ENCODE data around the gene ATP2A1.
"Not testable (repeated sequence)": the region's sequence is repeated elsewhere in the genome, so short reads cannot be mapped to it uniquely, and the experiment has no call there.

Gene ATP2A1

DNA sequence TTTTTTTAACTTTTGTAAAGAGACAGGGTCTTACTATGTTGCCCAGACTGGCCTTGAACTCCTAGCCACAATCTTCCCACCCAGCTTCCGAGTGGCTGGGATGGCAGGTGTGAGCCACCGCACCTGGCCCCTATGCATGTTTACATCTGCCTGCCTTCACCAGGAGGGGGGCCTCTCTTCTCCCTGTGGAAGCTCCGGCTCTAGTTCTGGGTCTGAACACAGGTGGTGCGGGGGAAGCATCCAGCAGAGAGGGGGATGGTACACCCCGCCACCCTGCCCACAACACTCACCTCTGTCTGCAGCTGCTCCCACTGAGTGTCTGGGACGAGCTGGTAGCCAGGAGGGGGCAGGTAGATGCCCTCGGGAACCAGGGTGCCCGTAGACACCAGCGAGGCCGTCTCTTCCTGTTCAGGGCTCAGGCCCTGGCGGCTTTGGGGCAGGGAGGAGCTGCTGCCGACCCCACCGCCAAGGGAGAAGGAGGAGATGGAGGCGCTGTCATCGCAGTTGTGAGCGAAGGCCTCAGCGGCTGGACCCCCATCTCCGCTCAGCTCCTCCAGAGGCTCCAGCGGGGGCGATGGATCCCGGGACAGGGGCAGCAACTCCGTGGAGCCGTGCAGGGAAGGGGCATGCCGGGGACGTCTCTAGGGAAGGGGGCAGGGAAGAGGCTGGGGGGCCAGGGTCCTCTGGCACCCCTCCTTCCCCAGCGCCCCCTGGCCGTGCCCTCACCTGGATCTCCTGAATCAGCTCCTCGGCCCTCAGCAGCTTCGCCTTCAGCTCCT is 35.8 kb downstream of the ATP2A1 start:
- DNase-seq = no peak

DNA sequence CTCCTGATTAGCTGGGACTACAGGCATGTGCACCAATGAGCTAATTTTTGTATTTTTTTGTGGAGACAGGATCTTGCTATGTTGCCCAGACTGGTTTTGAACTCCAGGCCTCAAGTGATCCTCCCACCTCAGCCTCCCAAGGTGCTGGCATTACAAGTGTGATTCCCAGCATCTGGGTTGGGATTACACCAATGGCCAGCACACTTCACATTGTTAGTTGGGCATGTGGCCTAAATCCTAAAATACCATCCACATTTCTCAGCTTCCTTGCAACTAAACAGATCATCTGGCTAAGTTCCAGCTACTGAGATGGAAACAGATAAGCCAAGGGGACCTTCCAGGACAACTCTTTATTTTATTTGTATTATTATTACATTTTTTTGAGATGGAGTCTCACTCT is 36.9 kb downstream of the ATP2A1 start:
- DNase-seq = no peak

DNA sequence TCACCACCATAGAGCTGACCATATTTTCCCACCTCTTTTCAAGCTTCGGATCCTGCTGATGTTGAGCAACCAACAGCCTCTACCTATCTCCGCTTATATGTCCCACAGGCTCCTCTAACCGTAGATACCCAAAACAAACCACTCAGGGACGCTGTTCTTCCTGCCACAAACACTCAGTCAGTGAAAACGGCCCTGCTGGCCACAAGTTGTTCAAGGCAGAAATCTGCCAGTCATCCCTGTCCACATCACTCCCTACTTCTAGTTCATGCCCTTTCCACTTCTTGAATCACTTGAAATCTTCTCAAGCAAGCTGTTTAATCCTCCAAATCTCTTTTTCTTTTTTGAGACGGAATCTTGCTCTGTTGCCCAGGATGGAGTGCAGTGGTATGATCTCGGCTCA is 38.8 kb downstream of the ATP2A1 start:
- DNase-seq = no peak

DNA sequence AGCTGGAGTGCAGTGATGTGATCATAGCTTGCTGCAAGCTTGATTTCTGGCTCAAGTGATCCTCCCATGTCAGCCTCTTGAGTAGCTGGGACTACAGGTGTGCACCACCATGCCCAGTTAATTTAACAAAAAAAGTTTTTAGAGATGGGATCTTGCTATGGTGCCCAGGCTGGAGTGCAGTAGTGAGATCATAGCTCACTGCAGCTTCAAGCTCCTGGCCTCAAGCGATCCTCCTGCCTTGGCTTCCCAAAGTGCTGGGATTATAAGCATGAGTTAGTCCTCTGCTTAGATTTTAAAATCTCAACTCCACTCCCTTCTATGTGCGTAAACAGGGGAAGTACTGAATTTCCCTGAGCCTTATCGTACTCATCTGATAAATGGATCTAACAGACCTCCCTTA is 40.4 kb downstream of the ATP2A1 start:
- DNase-seq = no peak

DNA sequence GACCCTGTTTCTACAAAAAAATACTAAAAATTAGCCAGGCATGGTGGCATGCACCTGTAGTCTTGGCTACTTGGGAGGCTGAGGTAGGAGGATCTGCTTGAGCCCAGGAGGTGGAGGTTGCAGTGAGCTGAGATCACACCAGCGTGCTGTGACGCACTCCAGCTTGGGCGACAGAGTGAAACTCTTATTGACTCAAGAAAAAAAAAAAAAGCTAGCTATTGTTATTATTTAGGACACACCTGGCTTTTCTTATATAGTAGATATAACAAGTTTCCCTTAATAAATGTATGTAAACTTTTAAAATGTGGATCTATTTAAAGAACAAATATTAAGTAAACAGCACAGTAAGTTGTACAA is 44.9 kb downstream of the ATP2A1 start:
- DNase-seq = no peak

DNA sequence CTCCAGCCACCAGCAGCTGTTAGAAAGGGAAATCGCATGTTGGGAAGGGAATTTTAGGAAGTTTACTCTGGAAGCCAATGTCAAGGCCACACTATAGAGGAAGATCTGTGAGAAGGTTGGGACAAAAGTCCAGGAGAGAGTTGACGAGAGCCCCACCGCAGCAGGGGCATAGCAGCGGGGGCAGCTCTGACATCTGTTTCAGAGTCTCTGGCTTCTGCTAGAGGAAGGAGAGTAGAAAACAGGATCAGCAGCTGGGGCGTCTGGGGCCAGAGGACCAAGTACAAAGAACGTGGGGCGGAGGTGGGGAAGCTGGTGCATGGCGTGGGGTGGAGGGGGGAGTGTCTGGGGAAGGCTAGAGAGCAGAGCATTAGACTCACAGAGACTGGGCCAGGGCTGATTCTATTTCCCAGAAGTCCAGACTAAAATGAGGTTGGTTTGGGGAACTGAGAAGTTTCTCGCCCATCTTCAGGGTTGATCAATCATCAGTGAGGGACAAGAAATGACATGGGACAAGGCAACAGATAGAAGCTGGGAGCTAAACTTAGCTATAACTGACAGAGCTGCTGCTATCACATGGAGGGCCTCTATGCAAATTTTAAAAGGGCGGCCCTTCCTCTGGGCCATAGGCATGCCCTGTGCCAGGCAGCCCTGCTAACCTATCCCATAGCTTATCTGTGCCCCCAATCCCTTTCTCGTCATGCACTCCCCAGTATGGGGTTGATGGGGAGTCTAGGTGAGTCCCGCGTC is 45.5 kb downstream of the ATP2A1 start:
- peak; percentile 66 for DNase-seq

DNA sequence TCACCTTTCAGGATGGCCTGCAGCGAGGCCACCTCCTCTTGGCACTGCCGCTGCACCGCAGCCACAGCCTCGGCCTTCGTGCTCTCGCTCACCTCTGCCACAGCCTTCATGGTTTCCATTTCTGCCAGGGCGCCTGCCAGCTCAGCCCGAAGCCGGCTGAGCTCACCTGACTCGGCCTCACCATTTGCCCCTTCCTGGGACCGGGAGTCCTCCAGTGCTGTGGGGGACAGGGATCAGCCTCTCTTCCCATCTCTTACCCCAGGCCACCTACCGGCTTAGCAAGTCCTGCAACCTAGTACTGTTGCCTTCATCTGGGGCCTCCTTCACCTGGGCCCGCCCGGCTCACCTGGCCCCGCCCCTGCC is 46.1 kb downstream of the ATP2A1 start:
- DNase-seq = no peak

DNA sequence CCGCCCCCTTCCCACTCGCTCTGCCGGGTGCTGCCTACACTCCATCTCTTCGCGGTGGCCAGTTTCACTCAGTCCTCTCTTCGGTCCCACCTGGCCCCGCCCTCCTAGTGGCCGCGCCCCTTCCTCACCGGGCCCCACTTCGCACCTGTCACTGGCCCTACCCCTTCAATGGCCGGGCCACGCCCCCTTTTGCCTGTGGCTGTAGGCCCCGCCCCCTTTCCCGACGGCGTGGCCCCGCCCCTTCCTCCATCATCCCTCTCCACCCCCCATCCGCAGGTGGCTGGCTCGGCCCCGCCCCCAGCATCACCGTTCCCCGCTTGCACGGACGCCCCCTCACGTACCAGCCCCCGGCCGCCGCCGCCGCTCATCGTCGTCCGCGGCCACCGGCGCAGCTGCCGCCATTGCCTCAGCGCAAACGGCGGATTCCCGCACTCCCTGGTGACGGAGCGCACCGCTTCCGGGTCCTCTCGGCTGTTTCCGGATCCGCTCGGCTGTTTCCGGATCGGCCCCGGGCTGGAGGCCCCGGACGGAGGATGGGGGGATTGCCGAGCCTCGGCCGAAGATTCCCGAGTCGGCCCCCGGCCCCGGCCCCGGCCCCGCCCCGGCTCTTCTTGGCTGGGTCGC is 46.6 kb downstream of the ATP2A1 start, which contains the start of gene RABEP2:
TSS of gene RABEP2 (minus strand) at position 477 of the 624 bp plus-strand sequence. CDS start at position 402, 75 bp downstream.
- peak; percentile 94 for DNase-seq

DNA sequence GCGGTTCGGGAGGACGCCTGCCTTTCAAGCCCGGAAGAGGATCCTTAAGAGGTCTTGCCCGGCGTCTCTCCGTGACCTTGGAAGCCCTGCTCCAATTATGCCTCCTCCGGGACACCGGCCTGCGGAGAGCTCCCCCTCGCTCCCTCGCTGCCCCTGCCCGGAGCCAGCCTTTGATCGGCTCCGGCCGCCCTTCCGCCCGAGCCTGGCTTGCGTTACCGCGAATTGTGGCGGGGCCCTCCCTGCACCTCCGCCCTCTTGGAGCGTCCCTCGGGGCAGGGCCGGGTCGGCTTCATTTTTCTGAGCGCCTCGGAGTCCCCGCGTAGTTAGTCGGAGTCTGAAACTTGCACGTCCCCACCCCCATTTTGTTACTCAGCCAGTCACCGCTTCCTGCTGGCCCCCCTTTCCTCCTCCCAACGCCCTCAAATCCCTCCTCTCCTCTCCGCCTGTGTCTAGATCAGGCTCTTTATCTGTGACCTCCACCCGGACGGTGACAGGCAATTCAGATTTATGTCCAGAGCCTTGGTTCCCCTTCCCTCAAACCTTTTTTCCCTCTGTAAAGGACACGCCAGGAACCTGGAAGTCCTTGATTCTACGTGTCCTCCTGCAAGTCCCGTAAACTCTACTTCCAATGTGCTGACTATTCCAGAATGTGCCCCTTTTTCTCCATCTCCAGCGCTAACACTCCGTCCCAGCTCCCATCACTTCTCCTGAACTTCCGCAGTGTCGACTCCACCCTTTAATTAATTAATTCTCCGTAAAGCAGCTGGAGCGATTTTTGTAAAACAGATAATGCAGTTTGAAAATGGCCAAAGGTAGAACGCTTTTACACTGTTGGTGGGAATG is 47.3 kb downstream of the ATP2A1 start:
- peak; percentile 83 for DNase-seq

DNA sequence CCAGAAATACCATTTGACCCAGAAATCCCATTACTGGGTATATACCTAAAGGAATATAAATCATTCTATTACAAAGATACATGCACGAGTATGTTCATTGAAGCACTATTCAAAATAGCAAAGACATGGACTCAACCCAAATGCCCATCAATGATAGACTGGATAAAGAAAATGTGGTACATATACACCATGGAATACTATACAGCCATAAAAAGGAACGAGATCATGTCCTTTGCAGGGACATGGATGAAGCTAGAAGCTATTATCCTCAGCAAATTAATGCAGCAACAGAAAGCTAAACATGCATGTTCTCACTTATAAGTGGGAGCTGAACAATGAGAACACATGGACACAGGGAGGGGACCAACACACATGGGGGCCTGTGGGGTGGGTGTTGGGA is 48.0 kb downstream of the ATP2A1 start:
- not testable (repeated sequence) for DNase-seq

DNA sequence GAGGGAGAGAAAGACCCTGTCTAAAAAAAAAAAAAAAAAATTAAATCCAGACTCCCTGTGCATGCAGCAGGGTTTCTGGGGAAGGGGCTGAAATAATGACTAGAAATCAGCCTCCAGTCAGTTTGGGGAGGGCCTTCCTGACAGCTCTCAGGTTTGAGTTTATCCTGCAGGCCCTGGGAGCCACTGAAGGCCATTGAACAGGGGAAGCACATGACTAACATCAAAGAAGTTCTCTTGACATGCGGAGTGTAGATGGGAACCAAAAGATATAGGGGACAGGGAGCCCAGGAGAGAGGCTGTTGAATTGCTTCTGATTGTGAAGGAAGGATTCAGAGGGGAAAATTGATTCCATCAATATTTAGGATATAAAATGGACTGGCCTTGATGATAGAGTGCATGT is 49.5 kb downstream of the ATP2A1 start:
- DNase-seq = no peak

DNA sequence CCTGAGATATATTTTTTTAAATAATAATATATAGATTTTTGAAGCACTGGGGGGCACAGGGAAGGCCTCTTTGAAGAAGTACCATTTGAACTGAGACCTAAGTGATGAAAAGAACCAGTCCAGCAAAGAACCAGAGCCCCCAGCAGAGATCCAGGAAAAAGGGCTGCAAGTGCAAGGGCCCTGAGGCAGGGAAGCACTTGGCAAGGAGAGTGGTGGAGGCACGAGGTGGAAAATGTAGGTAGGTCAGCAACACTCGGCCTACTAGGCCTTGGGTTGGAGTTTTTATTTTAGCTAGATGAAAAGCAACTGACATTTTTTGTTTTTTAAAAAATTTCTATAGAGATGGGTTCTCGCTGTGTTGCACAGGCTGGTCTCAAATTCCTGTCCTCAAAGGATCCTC is 51.9 kb downstream of the ATP2A1 start:
- no peak for DNase-seq

DNA sequence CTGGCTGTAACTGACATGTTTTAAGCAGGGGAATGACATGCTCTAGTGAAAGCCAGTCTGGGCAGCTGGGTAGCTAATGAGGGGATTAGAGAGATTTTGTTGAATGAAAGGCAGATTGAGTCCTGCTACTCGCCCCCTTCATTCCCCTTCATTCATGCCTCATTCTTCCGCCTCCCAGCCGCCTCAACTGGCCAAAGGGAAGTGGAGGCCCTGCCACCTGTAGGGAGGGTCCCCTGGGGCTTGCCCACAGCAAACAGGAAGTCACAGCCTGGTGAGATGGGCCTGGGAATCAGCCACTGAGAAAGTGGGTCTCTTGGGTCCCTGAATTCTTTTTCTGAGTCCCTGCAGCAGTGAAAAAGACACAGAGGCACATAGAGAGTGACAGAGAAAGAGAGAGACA is 52.4 kb downstream of the ATP2A1 start:
- peak; percentile 53 for DNase-seq

DNA sequence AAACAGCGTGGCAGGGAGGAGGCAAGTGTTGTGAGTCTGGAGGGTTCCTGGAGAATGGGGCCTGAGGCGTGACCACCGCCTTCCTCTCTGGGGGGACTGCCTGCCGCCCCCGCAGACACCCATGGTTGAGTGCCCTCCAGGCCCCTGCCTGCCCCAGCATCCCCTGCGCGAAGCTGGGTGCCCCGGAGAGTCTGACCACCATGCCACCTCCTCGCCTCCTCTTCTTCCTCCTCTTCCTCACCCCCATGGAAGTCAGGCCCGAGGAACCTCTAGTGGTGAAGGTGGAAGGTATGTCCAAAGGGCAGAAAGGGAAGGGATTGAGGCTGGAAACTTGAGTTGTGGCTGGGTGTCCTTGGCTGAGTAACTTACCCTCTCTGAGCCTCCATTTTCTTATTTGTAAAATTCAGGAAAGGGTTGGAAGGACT is 53.5 kb downstream of the ATP2A1 start, which contains the start of gene CD19:
TSS of gene CD19 (plus strand) at position 171 of the 425 bp plus-strand sequence. CDS start at position 201, 30 bp downstream.
- DNase-seq = peak; percentile 25

DNA sequence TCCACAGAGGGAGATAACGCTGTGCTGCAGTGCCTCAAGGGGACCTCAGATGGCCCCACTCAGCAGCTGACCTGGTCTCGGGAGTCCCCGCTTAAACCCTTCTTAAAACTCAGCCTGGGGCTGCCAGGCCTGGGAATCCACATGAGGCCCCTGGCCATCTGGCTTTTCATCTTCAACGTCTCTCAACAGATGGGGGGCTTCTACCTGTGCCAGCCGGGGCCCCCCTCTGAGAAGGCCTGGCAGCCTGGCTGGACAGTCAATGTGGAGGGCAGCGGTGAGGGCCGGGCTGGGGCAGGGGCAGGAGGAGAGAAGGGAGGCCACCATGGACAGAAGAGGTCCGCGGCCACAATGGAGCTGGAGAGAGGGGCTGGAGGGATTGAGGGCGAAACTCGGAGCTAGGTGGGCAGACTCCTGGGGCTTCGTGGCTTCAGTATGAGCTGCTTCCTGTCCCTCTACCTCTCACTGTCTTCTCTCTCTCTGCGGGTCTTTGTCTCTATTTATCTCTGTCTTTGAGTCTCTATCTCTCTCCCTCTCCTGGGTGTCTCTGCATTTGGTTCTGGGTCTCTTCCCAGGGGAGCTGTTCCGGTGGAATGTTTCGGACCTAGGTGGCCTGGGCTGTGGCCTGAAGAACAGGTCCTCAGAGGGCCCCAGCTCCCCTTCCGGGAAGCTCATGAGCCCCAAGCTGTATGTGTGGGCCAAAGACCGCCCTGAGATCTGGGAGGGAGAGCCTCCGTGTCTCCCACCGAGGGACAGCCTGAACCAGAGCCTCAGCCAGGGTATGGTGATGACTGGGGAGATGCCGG is 54.3 kb downstream of the ATP2A1 start:
- DNase-seq = no peak

DNA sequence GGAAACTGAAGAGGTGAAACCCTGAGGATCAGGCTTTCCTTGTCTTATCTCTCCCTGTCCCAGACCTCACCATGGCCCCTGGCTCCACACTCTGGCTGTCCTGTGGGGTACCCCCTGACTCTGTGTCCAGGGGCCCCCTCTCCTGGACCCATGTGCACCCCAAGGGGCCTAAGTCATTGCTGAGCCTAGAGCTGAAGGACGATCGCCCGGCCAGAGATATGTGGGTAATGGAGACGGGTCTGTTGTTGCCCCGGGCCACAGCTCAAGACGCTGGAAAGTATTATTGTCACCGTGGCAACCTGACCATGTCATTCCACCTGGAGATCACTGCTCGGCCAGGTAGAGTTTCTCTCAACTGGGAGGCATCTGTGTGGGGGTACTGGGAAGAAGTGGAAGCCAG is 54.9 kb downstream of the ATP2A1 start:
- DNase-seq = no peak

DNA sequence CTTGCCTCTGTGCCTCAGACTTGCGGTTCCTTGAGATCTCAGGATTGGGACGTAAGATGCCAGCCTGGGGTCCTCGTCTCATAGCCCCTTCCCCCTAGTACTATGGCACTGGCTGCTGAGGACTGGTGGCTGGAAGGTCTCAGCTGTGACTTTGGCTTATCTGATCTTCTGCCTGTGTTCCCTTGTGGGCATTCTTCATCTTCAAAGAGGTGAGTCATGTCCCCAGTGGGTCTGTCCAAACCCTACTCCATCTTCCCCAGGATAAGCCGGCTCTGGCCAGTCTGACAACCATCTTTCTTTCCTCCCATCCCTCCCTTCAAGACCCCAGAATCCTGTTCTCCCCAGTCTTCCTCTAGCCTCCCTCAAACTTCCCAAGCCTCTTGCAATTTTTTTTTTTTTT is 57.1 kb downstream of the ATP2A1 start:
- no peak for DNase-seq

DNA sequence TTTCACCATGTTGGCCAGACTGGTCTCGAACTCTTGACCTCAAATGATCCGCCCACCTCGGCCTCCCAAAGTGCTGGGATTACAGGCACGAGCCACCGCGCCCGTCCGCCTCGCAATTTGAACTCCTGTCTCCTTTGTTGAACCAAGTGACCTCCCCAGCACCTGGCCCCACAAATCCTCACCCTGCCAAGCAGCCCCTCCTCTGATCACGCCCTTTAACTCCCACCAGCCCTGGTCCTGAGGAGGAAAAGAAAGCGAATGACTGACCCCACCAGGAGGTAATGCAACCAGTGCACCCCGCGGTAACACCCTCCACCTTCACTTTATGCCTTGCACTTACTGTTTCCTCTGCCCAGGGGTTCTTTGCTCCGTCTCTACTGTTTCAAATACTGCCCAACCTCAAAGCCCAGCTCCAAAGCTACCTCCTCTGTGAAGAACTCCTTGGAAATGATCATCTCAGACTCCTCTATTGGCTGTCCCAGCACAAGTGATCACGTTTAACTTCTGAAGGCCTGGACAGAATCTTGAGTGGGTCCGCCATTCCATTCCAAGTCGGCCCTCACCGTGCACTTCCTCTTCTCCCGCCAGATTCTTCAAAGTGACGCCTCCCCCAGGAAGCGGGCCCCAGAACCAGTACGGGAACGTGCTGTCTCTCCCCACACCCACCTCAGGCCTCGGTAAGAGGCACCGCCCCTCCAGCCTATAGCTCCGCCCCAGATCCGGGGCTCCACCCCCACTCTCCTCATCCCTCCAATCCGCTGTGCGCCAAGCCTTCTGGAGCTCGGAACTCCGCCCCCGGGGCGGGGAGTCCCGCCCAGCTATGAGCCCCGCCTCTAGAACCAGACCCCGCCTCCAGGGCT is 57.9 kb downstream of the ATP2A1 start:
- peak; percentile 88 for DNase-seq

DNA sequence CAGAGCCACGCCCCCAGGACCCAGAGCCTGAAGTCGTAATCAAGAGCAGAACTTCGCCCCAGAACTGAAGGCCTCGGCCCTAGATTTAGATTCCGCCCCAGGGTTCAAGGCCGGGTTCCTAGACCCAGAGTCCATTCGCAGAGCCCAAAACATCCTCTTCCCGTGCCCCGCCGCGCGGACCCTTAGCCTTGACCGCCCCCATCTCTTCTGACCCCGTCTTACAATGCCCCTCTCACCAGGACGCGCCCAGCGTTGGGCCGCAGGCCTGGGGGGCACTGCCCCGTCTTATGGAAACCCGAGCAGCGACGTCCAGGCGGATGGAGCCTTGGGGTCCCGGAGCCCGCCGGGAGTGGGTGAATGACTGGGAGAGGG is 58.5 kb downstream of the ATP2A1 start:
- no peak for DNase-seq

DNA sequence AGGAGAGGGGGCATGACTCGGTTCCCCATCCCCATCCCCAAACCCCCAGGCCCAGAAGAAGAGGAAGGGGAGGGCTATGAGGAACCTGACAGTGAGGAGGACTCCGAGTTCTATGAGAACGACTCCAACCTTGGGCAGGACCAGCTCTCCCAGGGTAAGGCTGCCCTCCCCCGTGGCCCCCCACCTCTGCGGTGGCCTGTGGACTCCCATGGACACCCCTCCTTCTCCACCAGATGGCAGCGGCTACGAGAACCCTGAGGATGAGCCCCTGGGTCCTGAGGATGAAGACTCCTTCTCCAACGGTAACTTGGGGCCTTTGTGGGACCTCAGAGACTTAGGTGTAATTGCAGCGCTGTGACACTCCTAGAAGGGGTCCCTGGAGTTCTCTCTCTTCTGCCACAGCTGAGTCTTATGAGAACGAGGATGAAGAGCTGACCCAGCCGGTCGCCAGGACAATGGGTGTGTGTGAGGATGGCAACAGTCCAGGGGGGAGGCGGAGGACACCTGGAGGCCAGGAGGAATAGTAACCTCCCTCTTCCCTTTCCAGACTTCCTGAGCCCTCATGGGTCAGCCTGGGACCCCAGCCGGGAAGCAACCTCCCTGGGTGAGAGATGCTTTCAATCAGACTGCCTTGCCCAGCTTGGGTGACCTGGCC is 59.1 kb downstream of the ATP2A1 start:
- DNase-seq = no peak

DNA sequence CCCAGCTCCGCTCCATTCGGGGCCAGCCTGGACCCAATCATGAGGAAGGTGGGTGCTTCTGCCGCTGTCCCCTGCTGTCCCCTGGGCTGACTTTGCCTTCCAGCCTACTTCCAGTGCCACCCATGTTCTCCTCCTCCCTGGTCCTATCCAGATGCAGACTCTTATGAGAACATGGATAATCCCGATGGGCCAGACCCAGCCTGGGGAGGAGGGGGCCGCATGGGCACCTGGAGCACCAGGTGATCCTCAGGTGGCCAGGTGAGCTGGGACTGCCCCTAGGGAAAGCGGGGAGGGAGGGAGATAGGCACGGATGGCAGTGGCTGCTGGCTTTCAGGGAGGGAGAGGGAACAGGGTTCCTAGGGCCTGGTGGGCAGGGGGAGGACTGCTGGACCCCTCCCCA is 60.4 kb downstream of the ATP2A1 start:
- no peak for DNase-seq

All from CD4-positive, alpha-beta T cell treated with Interferon gamma for 1 hour (primary cell).